K562 (cell line): ENCODE results near the gene PDE6G. TPM values are rescaled to one million over a fixed set of nuclear protein-coding genes. Genes with fewer than 3 reads are reported as not detected.

Source experiments
- BCLAF1 ChIP-seq, 2 experiments: fragments of 450-650 bp in 1 of 2; IDR thresholded peaks; 2 replicates each; pipeline ENCODE4 v1.6.1; 2011 to 2017; ENCODE audit warnings: low read depth in 2 of 2, antibody characterized with exemption in 1 of 2, borderline replicate concordance in 1 of 2, low read length in 1 of 2, mild to moderate bottlenecking in 1 of 2, mixed read lengths in 1 of 2; ENCODE audit not compliant: control insufficient read depth in 1 of 2
- CCAR2 ChIP-seq: fragments of 200-400 bp; formaldehyde crosslinking; IDR thresholded peaks from 2 replicates; pipeline ENCODE4 v1.6.1; 2017; ENCODE audit warnings: mild to moderate bottlenecking, low read depth, low read length
- CHD4 ChIP-seq: fragments of 200-600 bp; sonication (generic); IDR thresholded peaks from 3 replicates; pipeline ENCODE4 v1.6.1; 2012; ENCODE audit warnings: low read depth, mild to moderate bottlenecking, mixed read lengths, low read length, inconsistent platforms; ENCODE audit not compliant: insufficient read depth, insufficient replicate concordance, poor library complexity, severe bottlenecking
- ERF ChIP-seq: fragments of 450-650 bp; formaldehyde crosslinking; IDR thresholded peaks from 2 replicates; pipeline ENCODE4 v1.4.0; 2020; ENCODE audit warnings: mild to moderate bottlenecking, mixed read lengths
- GATAD2A ChIP-seq: fragments of 450-650 bp; IDR thresholded peaks from 2 replicates; pipeline ENCODE4 v1.6.1; 2017
- GTF2E2 ChIP-seq: fragments of 200-800 bp; sonication (Bioruptor generic); IDR thresholded peaks from 2 replicates; pipeline ENCODE4 v1.6.1; 2016; ENCODE audit warnings: missing genetic modification characterization, missing compliant biosample characterization
- HNRNPH1 ChIP-seq: fragments of 200-400 bp; formaldehyde crosslinking; optimal IDR thresholded peaks from 2 replicates; pipeline ENCODE3; 2017; ENCODE audit warnings: low read depth, mild to moderate bottlenecking, low read length, moderate library complexity
- ID3 ChIP-seq, 2 experiments: fragments of 250-450 bp in 1 of 2; fragments of 450-650 bp in 1 of 2; sonication (Bioruptor Pico) in 1 of 2; IDR thresholded peaks; 2 replicates each; pipeline versions ENCODE4 v1.6.1 to v1.8.0; 2016 to 2021; ENCODE audit warnings: mild to moderate bottlenecking in 2 of 2, moderate library complexity in 2 of 2, missing compliant biosample characterization in 1 of 2, missing genetic modification characterization in 1 of 2
- MIER1 ChIP-seq: fragments of 450-650 bp; IDR thresholded peaks from 2 replicates; pipeline ENCODE4 v1.6.1; 2016; ENCODE audit warnings: antibody characterized with exemption, mild to moderate bottlenecking, low read depth
- NONO ChIP-seq, 2 experiments: fragments of 200-400 bp in 1 of 2; fragments of 450-650 bp in 1 of 2; formaldehyde crosslinking in 1 of 2; IDR thresholded peaks; 2 replicates each; pipeline ENCODE4 v1.6.1; 2017; ENCODE audit warnings: low read depth in 2 of 2, mild to moderate bottlenecking in 2 of 2, moderate library complexity in 2 of 2, low read length in 1 of 2
- SIX5 ChIP-seq, 2 experiments: IDR thresholded peaks; 2 replicates each; pipeline ENCODE4 v1.6.1; 2011; ENCODE audit warnings: low read length in 2 of 2, borderline replicate concordance in 1 of 2, low read depth in 1 of 2, mild to moderate bottlenecking in 1 of 2, moderate library complexity in 1 of 2; ENCODE audit not compliant: insufficient read depth in 1 of 2
- TBP ChIP-seq: optimal IDR thresholded peaks from 2 replicates; pipeline ENCODE3; 2011; ENCODE audit warnings: low read depth, low read length, improper control_type of control experiment
- TCF7L2 ChIP-seq: fragments of 150-350 bp; IDR thresholded peaks from 2 replicates; pipeline ENCODE4 v1.6.1; 2016; ENCODE audit warnings: low read depth, mild to moderate bottlenecking, low read length, moderate library complexity
- VEZF1 ChIP-seq: fragments of 200-800 bp; sonication (Bioruptor generic); IDR thresholded peaks from 2 replicates; pipeline ENCODE4 v1.6.1; 2017; ENCODE audit warnings: missing genetic modification characterization, missing compliant biosample characterization
- ZBTB1 ChIP-seq: sonication (generic); formaldehyde crosslinking; IDR thresholded peaks from 2 replicates; pipeline ENCODE4 v1.8.1; 2023; ENCODE audit warnings: missing genetic modification reagents, low read depth, mild to moderate bottlenecking, borderline replicate concordance
- ZC3H11A ChIP-seq: IDR thresholded peaks from 2 replicates; pipeline ENCODE4 v1.6.1; 2012; ENCODE audit warnings: low read depth, low read length, improper control_type of control experiment
- ZFP30 ChIP-seq: fragments of 250-450 bp; sonication (Bioruptor Pico); IDR thresholded peaks from 2 replicates; pipeline ENCODE4 v1.8.0; 2022; ENCODE audit warnings: moderate library complexity, mild to moderate bottlenecking, inconsistent platforms, borderline replicate concordance
- ZNF143 ChIP-seq: sonication (generic); formaldehyde crosslinking; IDR thresholded peaks from 2 replicates; pipeline ENCODE4 v1.9.0; 2022; ENCODE audit warnings: mild to moderate bottlenecking, missing genetic modification reagents
- ZNF354B ChIP-seq: fragments of 250-450 bp; sonication (Bioruptor Pico); IDR thresholded peaks from 2 replicates; pipeline ENCODE4 v1.4.0; 2020
- ZNF511 ChIP-seq: sonication (generic); formaldehyde crosslinking; IDR thresholded peaks from 2 replicates; pipeline ENCODE4 v1.8.0; 2022; ENCODE audit warnings: mild to moderate bottlenecking, missing genetic modification reagents
- ZNF717 ChIP-seq: fragments of 250-450 bp; sonication (Bioruptor Pico); IDR thresholded peaks from 2 replicates; pipeline ENCODE4 v1.5.0; 2021
- polyA plus RNA-seq, 8 experiments: library from polyadenylated mRNA; depleted of rRNA in 4 of 8; stranded (reverse) in 5 of 8; unstranded in 3 of 8; fragments of >200 nt; fragmentation: Nextera tagmentation in 2 of 8; fragmentation: Illumina TruSeq in 1 of 8; extraction: Ambion mirVana in 2 of 8; extraction: Trizol in 1 of 8; gene quantifications; 2 replicates each; pipeline versions ENCODE4 v1.2.1 to v1.2.3, GENCODE V29; 2011 to 2014; ENCODE audit warnings: inconsistent platforms in 1 of 8, missing spikeins in 1 of 8
- total RNA-seq, 7 experiments: library from RNA; depleted of rRNA in 6 of 7; stranded (reverse); fragments of >200 nt in 6 of 7; fragmentation: Illumina TruSeq in 2 of 7; extraction: Trizol in 2 of 7; gene quantifications; 2 replicates each; pipeline versions ENCODE4 v1.2.1 to v1.2.3, GENCODE V29; 2011 to 2021; ENCODE audit warnings: low replicate concordance in 1 of 7

Gene PDE6G
- total and polyA plus RNA-seq, 9 of the 15 experiments (the other 6 are each of a cell fraction or from before 2014, with no cell fraction given), result 0.14 to 0.59 TPM; not detected in 7

- TF ChIP-seq ZFP30 (CRISPR knock-in tag) (no peak), BCLAF1 (IDR thresholded peaks at IDR 0.05; ENCODE audit: borderline replicate concordance in 1 of 2, control insufficient read depth in 1 of 2, low read depth in 2 of 2, low read length in 1 of 2) (peak in 1 of 2 experiments; percentile 32; a peak in 1 of 4 replicates), ZNF354B (no peak), TBP (peak; percentile 88), TCF7L2 (no peak), SIX5 (IDR thresholded peaks at IDR 0.05; ENCODE audit: borderline replicate concordance in 1 of 2, insufficient read depth in 1 of 2, low read depth in 1 of 2, low read length in 2 of 2) (peak; percentile 17 to 26; a peak in 2 of 4 replicates), ID3 (CRISPR knock-in tag; IDR thresholded peaks at IDR 0.05) (no peak), ID3 (tag; IDR thresholded peaks at IDR 0.05) (peak; percentile 76; the same call in 1 of the 2 replicates), CHD4 (no peak), GATAD2A (no peak), ZNF717 (no peak), GTF2E2 (peak; percentile 44; the same call in 1 of the 2 replicates), ZBTB1 (peak; percentile 79; the same call in 1 of the 2 replicates), HNRNPH1 (no peak), ZNF143 (CRISPR knock-in tag) (peak; percentile 81), VEZF1 (peak; percentile 40), NONO (IDR thresholded peaks at IDR 0.05; ENCODE audit: low read depth in 2 of 2, low read length in 1 of 2) (peak; percentile 74 to 87; a peak in 3 of 4 replicates), MIER1 (no peak), CCAR2 (no peak), ZNF511 (CRISPR knock-in tag) (0 out of 2 replicates have a peak, but pooled peaks have one; percentile 16), ERF (CRISPR knock-in tag) (0 out of 2 replicates have a peak, but pooled peaks have one; percentile 53), ZC3H11A (no peak)
Observed at GRCh38 chr17:81702934-81703746, 46.8 kb upstream of the PDE6G start, which contains the start of gene MRPL12 (continued).
